Erythroblast (primary cell): Measurements from ENCODE around the gene DENND6A.

Experiments used
- GATA1 ChIP-seq: IDR thresholded peaks from 2 replicates; pipeline ENCODE4 v1.6.1; 2011; ENCODE audit warnings: low read depth, mild to moderate bottlenecking, control low read depth, low read length, moderate library complexity
- POLR2A ChIP-seq: IDR thresholded peaks from 2 replicates; pipeline ENCODE4 v1.6.1; 2011; ENCODE audit warnings: mild to moderate bottlenecking, low read length

GRCh38 chr3:57715686-57716085, 22.8 kb upstream of the DENND6A start:
- no peak for TF ChIP-seq POLR2A
- no peak for TF ChIP-seq GATA1
